T-helper 9 cell (primary cell): ENCODE data around the gene PRDM16.
"Not testable (repeated sequence)": the region's sequence is repeated elsewhere in the genome, so short reads cannot be mapped to it uniquely, and the experiment has no call there.

Experiments
- DNase-seq: peaks from one replicate; pipeline ENCODE4 v3.0.0-alpha.2; 2020

PRDM16 gene

DNA sequence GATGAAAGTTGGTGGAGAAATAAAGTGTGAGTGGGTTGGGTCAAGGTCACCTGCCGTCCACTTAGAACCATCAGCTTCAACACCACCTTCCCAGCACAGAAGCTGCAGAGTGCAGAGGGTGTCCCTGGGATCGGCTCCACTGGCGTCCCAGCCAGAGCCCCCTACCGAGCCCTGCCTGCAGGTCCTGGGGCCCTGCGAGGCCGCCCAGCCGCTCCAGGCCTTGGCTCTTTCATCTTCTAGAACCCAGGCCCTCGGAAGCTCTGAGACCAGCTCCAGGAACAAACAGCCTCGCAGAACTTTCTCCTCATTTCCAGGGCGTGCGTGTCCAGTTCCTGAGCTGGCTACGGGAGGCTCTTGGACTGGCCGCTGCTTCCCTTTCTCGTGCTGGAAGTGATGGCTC, 166.0 kb downstream of the PRDM16 start:
- DNase-seq = no peak

DNA sequence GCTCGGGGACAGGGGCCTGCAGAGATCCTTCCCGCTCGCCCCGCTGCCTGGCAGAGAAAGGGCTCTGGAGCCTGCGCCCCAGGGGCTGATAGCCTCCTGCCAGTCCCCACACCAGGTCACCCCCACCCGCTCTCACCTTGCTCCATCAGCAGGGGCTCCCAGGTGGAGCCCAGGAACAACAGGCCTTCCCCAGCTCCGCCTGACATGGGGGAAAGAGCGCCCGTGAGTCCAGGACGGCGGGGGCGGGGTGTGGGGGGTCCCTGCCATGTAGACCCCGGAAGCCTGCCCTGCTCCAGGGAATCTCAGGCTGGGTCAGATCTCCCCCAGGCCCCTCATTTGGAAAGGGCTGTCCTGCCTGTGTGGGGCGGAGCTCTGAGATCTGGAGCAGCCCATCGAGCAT, 166.5 kb downstream of the PRDM16 start:
- no peak for DNase-seq

DNA sequence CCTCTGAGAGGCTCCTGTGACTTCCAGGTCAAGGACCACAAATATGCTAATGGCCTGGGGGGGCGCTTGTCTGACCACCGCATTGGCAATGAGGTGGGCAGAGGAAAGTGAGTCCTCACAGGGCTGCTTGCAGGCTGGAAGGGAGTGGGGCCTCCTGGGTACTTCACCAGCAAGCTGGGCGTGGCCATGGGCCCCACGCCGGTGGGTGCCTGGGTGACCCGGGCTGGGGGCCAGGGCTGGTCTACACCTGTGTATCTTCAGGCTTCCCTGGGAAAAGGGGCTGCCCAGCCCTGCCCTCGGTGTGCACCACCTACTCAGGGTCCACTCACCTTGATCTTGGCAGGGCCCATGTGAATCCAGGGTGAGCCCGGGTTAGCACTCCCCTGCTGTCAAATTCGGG, 167.4 kb downstream of the PRDM16 start:
- DNase-seq = no peak

DNA sequence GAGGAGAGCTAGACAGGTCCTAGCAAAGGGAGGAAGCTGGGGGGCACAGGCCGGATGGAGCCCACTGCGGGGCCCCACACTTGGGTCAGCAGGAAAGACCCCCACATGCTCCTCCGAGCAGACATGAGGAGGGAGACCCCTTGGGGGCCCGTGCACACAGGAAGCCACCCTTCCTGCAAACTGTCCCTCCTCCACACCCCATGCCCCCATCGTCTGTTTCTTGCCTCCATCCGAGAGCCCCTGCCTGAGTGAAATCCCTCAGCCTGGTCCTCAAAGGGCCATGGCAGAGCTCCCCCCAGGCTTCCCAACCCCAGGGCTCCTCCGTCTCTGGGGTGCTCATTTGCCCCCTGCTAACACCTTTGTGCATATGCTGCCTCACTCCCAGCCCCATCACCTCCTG, 168.0 kb downstream of the PRDM16 start:
- DNase-seq = no peak

DNA sequence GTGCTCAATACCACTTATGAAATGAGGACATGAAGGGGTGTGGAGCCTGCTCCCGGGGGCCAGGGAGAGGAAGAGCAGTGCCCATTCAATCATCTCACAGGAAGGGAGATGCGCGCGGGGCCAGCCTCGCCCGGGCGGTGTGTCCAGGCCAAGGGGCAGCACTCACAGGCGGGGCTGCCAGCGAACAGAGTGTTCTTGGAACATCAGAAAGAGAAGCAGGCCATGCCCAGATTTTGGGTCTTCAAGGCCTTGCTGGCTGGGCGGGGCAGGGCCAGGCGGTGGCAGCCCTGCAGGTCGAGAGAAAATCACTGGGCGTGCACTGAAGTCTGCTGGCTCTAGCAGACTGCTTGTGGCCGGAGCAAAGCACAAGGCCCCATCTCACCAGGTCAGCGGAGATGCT, 168.6 kb downstream of the PRDM16 start:
- no peak for DNase-seq

DNA sequence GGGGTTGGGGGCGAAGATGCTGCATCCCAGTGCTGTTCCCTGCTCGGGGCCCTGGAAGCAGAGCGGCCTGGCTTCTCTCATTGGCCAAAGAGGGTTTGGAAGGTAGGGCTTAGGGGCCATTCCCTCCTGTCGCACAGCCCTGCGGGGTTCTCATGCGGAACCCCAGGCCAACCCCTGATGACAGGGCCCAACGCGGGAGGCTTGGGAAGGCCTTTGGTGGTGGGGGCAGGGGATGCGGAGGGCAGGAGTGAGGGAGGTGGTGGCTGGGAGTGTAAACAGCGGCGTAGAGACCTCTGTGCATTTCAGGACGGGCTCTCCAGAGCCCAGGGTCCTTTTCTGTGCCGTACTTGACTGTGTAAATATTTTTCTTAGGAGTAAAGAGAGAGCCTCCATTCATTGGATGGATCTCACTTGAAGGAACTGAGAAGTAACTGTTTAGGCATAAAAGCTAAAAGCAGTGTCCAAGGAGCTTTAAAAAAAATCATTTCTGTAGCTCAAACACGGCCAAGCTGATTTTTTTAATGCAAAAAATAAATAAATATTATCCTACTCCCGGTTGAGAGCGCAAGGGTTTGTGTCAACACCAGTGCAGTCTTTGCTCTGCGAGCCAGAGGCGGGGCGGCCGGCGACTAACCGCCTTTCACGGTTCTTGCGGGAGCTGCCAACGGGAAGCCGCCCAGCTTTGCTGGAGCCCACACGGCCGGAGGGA, 169.1 kb downstream of the PRDM16 start:
- no peak for DNase-seq

DNA sequence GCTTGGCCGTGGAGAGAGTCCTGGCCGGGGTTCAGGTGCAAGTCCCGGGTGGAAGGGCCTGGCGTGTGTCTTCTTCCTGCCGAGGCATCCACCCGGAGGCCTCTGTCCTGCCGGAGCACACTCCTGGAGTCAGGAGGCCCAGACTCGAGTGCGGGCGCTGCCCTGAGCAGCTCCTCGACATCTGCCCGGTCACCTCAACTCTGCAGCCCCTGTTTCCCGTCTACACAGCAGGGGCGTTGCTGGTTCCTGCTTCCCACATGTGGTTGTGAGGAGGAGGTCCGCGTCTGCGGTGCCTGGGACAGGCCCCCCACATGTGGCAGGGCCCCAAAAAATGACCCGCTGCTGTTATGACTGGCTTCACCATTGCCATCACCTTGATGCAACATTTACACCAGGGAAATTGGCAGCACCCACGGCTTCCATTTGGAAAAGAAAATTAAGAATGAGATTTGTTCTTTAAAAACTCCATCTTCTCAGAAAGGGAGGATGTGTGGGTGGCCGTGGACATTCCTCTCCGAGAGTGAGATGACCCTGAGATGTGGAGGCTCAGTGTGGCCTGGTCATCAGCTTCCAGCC, 169.8 kb downstream of the PRDM16 start:
- DNase-seq = no peak

DNA sequence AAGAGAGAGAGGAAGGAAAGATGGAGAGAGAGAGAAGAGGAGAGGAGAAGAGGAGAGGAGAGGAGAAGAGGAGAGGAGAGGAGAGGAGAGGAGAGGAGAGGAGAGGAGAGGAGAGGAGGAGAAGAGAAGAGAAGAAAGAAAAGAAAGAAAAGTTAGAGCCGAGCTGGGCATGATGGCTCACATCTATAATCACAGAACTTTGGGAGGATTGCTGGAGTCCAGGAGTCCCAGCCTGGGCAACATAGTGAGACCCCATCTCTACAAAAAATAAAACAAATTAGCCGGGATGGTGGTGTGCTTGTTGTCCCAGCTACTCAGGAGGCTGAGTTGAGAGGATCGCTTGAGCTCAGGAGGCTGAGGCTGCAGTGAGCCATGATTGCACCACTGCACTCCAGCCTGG, 171.0 kb downstream of the PRDM16 start:
- DNase-seq = not testable (repeated sequence)

DNA sequence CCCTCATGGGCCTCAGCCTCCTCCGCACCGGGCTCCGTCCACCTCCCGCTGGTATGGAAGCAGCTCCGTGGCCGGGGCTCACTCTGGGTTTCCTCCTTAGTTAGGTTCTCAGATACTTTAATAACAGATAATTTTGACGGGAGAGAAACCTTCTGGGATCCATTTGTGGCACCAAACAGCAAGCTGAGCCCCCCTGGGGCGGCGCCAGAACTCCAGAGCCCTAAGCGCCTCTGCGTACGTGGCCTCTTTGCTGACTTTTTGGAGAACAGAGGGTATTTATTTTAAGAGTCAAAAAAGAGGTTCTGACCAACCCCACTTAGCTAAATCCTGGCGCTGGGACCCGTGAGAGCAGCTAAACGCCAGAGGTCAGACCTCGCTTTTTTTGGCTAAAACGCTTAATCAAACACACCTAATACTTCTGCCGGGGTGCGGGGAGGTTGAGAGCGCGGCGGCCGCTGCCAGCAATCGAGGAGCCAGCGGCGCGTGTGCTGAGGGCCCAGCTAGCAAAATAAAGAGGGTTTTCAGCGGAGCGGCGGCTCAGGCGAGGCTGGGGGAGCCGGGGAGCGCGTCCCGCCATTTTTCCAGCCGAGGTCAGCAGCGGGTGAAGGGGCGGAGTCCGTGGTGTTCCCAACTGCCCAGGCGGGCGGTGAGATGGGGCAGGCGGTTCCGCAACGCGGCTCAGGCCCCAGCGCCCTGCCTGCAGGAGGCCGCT, 171.7 kb downstream of the PRDM16 start:
- no peak for DNase-seq

DNA sequence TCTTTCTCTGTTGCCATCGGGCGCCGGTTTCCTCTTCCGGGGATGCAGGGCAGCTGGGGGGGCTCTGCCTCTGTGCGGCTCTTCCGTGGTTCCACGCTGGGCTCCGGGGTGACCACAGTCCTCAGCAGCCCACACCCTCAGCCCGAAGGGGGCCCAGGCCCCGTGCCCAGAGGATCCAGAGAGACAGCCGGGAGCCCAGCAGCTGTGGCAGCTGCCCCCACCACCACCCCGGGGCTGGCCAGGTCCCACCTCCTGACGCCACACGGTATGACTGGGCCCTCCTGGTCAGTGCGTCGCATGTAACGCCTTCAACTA, 172.2 kb downstream of the PRDM16 start:
- no peak for DNase-seq

DNA sequence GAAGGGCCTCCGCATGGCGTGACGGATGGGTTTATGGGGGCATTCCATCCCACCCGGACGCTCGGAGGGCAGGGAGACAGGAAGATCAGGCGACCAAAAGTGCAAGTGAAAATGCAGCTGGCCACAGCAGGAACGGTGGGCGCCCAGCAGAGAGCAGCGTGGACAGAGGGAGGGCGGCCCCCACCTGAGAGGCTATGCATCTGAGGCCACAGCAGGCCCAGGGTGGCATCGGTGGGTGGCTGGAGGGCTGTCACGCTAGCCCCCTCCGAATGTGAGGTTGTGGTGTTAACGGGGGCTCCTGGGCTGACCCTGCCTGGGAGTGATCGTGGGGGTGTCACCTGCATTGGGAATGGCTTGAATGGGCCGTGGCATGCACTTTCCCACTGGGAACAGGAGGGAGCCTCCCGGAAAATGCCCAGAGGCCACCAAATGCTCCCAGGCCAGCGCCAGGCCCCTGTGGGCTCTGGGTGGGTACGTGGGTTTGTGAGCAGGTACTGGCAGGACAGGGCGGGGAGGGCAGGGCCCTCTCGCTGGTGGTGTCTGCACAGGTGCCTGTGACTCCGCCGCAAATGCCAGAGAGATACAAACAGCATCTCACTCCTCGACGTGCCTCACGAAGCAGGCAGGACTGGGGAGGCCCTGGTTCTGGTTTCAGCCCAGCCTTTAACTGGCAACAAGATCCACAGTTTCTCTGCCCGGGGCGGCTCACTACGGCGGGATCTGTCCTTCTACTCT, 172.8 kb downstream of the PRDM16 start:
- DNase-seq = no peak

DNA sequence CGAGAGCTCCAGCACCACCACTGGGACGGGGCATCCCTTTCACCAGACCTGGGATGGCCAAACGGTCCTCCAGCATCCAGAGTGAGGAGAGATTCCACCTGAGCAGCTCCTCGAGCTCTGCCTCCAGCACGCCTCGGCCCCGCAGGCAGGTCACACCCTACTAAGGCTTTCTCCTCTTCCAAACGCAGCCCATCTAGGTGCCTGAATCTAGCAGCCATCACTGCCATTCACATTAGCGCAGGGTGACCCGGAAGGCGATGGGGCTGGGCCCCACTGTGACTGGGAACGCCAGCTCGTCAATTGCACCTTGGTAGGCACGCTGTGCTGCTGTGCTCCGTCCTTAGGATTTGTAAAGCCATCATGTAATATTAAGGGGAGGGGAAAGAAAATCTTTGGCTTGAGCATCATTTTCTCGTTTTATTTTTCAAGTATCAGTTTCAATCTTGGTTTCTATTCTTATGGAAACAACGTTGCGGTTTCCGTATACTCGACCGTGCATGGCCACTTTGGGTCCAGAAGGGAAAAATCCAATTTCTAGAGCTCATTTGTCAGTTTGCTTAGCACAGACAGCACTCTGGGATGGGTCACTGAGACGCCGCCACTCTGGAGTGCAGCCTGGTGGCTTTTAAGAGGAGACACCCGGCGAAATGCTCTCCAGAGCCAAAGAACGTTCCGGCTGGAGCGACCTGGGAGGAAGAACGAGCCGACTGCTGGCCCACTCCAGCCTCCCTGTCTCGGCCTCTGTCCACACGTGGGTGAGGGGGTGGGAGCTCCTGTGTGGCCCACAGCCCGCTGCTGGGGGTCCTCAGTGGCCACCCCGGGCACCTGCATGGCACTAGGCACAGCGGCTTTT, 173.6 kb downstream of the PRDM16 start:
- DNase-seq = no peak

DNA sequence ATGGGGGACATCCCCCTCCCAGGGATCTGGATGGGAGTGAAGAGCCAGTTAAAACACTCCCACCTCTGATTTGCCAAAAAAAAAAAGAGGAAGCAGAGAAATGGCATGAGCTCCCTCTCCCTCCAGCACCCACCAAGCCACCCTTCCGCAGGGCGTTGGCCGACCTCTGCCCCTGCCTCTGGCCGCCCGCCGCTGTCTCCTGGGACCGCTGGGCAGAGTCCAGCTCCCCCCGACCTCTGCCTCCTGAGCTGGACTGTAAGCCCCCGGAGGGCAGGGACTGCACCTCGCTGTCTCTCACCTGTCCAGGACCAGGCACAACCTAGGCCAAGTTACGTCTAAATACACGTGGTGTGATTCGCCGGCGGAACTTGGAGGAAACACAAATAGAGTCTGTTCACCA, 174.3 kb downstream of the PRDM16 start:
- no peak for DNase-seq

DNA sequence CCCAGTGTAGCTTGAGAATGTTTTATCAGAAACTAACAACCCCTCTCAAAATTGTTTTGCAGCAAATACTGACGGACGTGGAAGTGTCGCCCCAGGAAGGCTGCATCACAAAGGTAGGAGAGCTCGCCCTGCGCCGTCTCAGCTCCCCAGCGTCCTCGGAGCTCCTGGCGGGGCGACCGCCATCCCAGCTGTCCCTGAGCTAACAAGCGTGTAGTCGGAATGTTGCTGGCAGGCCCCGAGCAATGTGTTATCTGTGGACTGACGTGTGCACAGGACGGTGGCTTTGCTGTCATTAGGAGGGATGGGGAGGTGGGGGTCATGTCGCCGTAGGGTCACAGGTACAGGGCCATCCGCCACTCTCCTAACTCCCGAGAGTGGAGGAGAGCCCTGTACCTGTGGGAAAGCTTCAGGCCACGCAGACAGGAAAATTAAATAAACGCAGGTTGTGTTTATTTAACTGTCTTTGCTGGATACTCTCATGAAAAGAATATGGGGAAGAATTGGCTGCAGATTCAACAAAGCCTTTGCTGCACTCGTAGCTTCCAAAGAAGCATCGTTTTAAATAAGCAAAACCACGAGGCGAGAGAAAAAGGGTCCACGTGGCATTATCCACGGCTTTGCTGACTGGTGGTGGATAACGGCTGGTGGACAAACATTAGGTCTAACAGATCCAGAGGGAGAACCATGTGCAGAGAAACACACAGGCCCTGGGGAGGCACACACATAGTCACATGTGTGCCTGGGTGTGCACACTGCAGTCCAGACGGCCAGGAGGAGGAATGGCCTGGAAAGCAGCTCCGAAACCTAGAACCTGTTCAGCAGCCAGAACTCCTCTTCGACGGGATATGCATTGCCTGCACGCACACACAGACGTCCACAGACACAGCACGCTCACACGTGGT, 175.3 kb downstream of the PRDM16 start:
- no peak for DNase-seq

DNA sequence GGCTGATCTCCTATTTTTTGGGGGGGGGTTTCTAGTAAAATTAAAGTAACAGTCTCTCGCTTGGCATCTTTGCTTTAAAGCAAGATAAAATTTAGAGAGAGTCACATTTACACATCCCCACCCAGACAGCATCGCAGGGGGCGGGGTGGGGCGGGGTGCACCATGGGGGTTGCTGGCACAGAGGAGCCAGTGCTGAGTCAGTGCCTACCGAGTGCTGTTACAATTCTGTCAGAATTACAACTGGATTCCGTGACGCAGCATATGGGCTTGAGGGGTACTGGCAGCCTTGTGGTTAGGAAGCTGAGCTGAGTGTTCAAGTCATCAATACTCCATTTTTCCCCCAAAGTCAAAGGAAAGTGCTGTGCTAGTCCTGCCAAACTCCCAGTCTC, 175.9 kb downstream of the PRDM16 start:
- DNase-seq = no peak

DNA sequence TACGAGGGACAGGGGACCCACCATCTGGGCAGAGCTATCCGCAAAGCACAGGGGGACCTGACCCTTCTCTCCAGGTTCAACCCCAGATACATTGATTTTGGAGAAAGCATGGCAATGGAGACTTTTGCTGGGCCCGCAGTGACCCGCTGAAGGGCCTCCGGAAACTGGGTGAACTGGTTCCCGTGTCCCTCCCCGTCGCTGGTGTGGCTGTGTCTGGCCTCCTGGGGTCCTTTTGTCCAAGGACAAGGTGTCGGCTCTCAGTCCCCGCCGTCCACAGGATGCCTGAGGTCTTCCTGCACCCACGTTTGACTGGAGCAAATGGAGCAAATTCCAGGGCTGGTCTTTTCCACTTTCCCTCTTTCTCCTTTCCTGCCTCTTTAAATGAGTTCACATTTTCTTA, 176.3 kb downstream of the PRDM16 start:
- no peak for DNase-seq

DNA sequence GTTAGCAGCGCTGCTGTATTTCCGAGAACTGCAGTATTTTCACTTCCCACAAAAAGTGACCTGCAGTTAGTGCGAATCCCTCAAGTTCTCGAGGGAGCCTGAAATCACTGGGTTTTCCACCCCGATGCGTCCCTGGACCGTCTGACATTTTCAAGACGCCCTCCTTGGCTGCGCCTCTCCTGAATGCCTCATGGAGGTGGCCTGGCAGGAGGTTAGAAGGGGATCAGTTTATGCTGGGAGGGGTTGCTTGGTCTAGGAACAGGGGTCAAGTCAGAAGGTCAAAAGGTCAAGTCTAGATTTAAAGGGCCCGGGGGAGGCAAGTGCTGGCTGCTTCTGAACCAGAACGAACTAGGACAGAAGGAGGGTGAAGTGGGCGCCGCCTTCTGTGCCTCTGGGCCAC, 176.8 kb downstream of the PRDM16 start:
- no peak for DNase-seq

DNA sequence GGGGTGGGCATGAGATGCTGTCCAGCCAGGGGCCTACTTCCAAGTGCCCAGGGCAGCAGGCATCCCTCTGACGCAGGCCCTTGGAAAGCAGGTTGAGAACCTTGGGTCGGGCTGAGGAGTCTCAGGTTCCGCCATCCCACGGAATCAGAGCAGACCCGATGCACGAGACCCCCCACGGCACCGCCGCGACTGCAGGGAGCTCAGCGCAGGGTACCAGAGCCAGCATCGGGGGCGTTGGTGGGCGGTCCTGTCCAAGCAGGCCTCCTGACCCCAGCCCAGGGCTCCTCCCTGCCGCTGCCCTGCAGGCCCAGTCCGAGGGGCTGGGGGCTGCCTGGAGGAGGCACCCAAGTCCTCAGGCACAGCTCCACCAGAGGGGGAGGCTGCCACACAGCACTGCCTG, 177.2 kb downstream of the PRDM16 start:
- no peak for DNase-seq

DNA sequence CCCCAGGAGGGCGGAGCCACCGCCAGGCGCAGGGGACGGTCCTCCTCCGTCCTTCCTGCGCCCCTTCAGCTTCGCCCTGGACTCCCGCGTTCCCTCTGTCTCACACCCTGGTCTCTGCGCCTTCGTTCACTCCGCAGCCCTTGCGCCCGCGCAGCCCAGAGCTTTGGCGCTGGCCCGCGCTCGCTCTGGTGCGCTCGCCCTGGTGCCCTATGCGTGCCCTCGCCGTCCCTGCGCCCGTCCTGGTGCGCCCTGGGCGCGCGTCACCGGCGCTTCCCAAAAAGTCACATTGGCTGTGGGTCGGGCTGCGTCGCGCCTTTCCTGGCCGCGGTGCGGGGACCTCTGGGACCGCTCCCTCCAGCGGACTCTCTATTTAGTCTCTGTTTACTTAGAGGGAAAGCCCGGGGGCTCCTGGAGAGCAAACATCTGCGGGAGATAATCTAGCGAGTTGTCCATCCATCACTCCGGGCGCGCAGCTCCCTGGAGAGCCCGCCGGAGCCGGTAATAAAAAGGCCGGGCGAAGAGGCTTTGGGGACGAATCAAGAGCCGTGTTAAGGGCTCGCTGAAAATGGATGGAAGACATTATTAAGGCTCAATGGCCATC, 178.6 kb downstream of the PRDM16 start:
- DNase-seq = no peak

DNA sequence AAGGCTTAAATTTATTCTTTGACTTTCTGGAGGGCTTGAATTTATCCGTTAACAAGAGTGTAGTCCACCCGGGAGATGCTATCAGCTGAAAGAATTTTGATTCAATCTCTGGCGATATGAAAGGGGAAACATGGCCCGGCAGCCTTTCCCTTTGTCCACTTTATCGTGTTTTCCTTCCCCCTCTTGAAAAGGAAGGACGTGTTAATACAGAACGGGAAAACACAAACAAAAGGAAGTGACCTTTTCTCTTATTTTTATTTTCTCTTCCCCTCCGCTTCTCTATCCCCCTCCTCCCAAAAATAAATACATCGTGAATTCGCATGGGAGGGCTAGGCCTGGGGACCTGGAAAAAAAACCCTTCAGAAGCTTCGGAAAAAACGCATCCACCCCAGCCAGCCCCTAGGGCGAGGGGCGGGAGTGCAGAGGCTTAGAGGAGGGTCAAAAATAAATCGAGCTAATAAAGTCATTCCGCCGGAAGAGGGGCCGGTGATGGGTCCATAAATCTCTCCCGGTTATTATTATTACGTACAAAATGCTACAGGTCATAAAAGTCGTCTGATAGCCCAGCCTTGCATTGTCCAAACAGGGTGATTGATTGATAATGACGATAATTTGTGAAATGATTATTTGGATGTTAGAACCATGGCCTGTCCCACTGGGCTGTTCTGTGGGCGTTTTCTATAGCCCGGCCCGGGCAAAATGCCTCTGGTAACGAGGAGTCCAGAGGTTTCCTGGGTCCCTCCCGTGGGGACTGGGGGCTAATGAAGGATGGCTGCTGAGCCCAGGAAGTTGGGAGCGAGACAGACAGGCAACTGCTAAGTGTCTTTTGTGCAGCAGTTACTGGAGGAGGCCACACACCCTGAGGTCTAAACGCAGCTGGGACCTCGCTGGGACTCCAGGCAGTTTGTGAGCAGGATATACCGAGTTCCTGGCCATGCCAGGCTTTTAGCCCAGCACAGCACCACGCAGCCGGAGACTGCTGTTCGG, 179.4 kb downstream of the PRDM16 start:
- DNase-seq = no peak
